ENCODE measurements around the gene ZNF205. TPM values are rescaled to one million over a fixed set of nuclear protein-coding genes. Genes with fewer than 3 reads are reported as not detected.

Gene ZNF205
- total and polyA plus RNA-seq, 2 of the 8 experiments (the other 6 are each of a cell fraction or from before 2014, with no cell fraction given) = 19.1 to 19.9 TPM

GRCh38 chr16:3088450-3088849, 23.9 kb upstream of the ZNF205 start:
- Histone ChIP-seq H4K91ac (replicated peaks; ENCODE audit: insufficient read length, low read length) (no peak overlapping the region), H3K9ac (replicated peaks in 1 of 4; ENCODE audit: extremely low read depth in 1 of 4, low read depth in 3 of 4, low read length in 3 of 4) (no peak overlapping the region), H2BK5ac (ENCODE audit: low read depth, low read length) (no peak overlapping the region), H3K4me3 (ENCODE audit: extremely low read depth in 1 of 4, insufficient read depth in 2 of 4, low read depth in 3 of 4, low read length in 4 of 4) (no peak overlapping the region), H3K18ac (ENCODE audit: extremely low read depth, low read length) (no peak overlapping the region), H3K4ac (replicated peaks; ENCODE audit: insufficient read length, low read depth, low read length) (no peak overlapping the region), H2AFZ (ENCODE audit: low read length) (no peak overlapping the region), H3K27ac (ENCODE audit: low read depth, low read length) (no peak overlapping the region), H2BK120ac (replicated peaks; ENCODE audit: low read depth, low read length) (no peak overlapping the region), H3K79me2 (ENCODE audit: control insufficient read depth in 1 of 2, insufficient read depth in 2 of 2, low read length in 2 of 2) (peaks cover 0 to 21% of the 10 kb centered on the region in 2 experiments; a peak in 2 of 4 replicates), H3K27me3 (replicated peaks in 1 of 4; ENCODE audit: control insufficient read depth in 3 of 4, extremely low read depth in 1 of 4, insufficient read depth in 3 of 4, low read length in 3 of 4) (no peaks in the 10 kb centered on the region), H3K23me2 (ENCODE audit: low read depth, low read length) (no peaks in the 10 kb centered on the region), H3K36me3 (ENCODE audit: control insufficient read depth in 2 of 4, insufficient read depth in 4 of 4, low read length in 3 of 4) (peaks cover 28 to 46% (median 39%) of the 10 kb centered on the region in 4 experiments), H3K4me1 (replicated peaks in 1 of 4; ENCODE audit: control insufficient read depth in 3 of 4, insufficient read depth in 4 of 4, low read length in 3 of 4) (peaks cover 0 to 6% (median 5%) of the 10 kb centered on the region in 4 experiments; a peak in 6 of 7 replicates), H4K8ac (ENCODE audit: extremely low read depth, insufficient read depth, low read length) (no peak overlapping the region), H3K4me2 (ENCODE audit: insufficient read depth in 1 of 2, low read depth in 2 of 2, low read length in 2 of 2) (no peak overlapping the region), H4K20me1 (replicated peaks in 1 of 2; ENCODE audit: control insufficient read depth in 1 of 2, insufficient read depth in 2 of 2, low read length in 2 of 2) (peaks cover 13 to 24% of the 10 kb centered on the region in 2 experiments), H3K14ac (ENCODE audit: insufficient read length) (no peak overlapping the region), H3K56ac (replicated peaks; ENCODE audit: insufficient read length, low read depth, low read length) (no peak overlapping the region), H2BK20ac (ENCODE audit: low read length) (no peak overlapping the region), H3K79me1 (ENCODE audit: low read depth, low read length) (peaks cover 3% of the 10 kb centered on the region), H3K23ac (ENCODE audit: insufficient read length) (no peak overlapping the region), H4K5ac (ENCODE audit: insufficient read length, low read depth, low read length) (no peak overlapping the region), H3K9me3 (ENCODE audit: insufficient read depth in 2 of 2, low read depth in 1 of 2, low read length in 1 of 2) (no peaks in the 10 kb centered on the region), H2BK12ac (ENCODE audit: low read depth, low read length) (no peak overlapping the region), H2AK5ac (ENCODE audit: low read depth, low read length) (no peak overlapping the region), H2BK15ac (ENCODE audit: low read length) (no peak overlapping the region)
- WGBS, 2 experiments (ENCODE audit: extremely low coverage in 1 of 2, insufficient coverage in 1 of 2, insufficient read length in 1 of 2, insufficient replicate concordance in 2 of 2, low coverage in 1 of 2, low lambda C conversion rate in 2 of 2, missing lambda C conversion rate in 1 of 2) = 95% methylated on average over 7 of the region's 7 CpGs; no CpG with 5 or more reads in 1 of the 2 experiments
- FAIRE-seq = no peak
- CTCF ChIA-PET (ENCODE audit: partially characterized antibody) = interaction anchor here (1.0 to 36.8 kb wide), 9 partner anchors 8 to 59 kb away, joined by 4 to 619 read pairs (median 14); partner anchors contain the start of genes ZNF205 and ZNF213
- POLR2A ChIA-PET (ENCODE audit: partially characterized antibody) = interaction anchor here (0.8 to 8.3 kb wide), 16 partner anchors 8 to 61 kb away, joined by 3 to 137 read pairs (median 12); partner anchors contain the start of genes IL32 and ZSCAN10
- no peak for DNase-seq (ENCODE audit: low read depth in 1 of 2, low spot score in 2 of 2)
- TF ChIP-seq JUND (IDR thresholded peaks at IDR 0.05; ENCODE audit: low read length) = no peak
- TF ChIP-seq, protein P1, sequence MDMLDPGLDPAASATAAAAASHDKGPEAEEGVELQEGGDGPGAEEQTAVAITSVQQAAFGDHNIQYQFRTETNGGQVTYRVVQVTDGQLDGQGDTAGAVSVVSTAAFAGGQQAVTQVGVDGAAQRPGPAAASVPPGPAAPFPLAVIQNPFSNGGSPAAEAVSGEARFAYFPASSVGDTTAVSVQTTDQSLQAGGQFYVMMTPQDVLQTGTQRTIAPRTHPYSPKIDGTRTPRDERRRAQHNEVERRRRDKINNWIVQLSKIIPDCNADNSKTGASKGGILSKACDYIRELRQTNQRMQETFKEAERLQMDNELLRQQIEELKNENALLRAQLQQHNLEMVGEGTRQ (IDR thresholded peaks at IDR 0.05; ENCODE audit: low read length) = no peak
- no peak for TF ChIP-seq ZNF274 (IDR thresholded peaks at IDR 0.05; ENCODE audit: borderline replicate concordance, extremely low read depth, low read length)
- TF ChIP-seq POLR2A (IDR thresholded peaks at IDR 0.05; ENCODE audit: control extremely low read depth in 1 of 2, low read depth in 2 of 2, low read length in 2 of 2) = no peak
- TF ChIP-seq CHD1 (IDR thresholded peaks at IDR 0.05; ENCODE audit: low read depth, low read length) = no peak
- no peak for TF ChIP-seq CHD2 (IDR thresholded peaks at IDR 0.05; ENCODE audit: low read length)
- TF ChIP-seq TCF12 (IDR thresholded peaks at IDR 0.05; ENCODE audit: low read depth, low read length) = no peak
- no peak for TF ChIP-seq KDM4A (IDR thresholded peaks at IDR 0.05; ENCODE audit: low read depth, low read length, severe bottlenecking)
- TF ChIP-seq SUZ12 (IDR thresholded peaks at IDR 0.05; ENCODE audit: low read length) = no peak
- no peak for TF ChIP-seq RXRA (IDR thresholded peaks at IDR 0.05; ENCODE audit: insufficient read depth, low read depth, low read length)
- no peak for TF ChIP-seq HDAC6 (IDR thresholded peaks at IDR 0.05; ENCODE audit: low read depth, low read length)
- TF ChIP-seq FOSL1 (IDR thresholded peaks at IDR 0.05; ENCODE audit: insufficient read depth, low read depth, low read length) = no peak
- TF ChIP-seq NANOG (IDR thresholded peaks at IDR 0.05; ENCODE audit: insufficient read depth, low read depth, low read length, poor library complexity, severe bottlenecking) = no peak
- no peak for TF ChIP-seq YY1 (IDR thresholded peaks at IDR 0.05; ENCODE audit: low read depth, low read length)

All from H1 (cell line).